Coronary artery (tissue), 2 donors: ENCODE results near the gene TMEM87A.

Source experiments
- DNase-seq: peaks from one replicate; pipeline ENCODE4 v3.0.0-alpha.2; 2017; ENCODE audit warnings: low spot score
- H3K27ac ChIP-seq, 2 donors: fragments of 200-600 bp; sonication (generic); one replicate each; pipeline ENCODE4 v1.5.1; 2016 to 2019
- H3K4me3 ChIP-seq: fragments of 200-600 bp; sonication (generic); 2 replicates; pipeline ENCODE4 v1.5.1; 2016; ENCODE audit warnings: mild to moderate bottlenecking, moderate library complexity
- CTCF ChIP-seq: fragments of 200-600 bp; sonication (generic); IDR thresholded peaks from one replicate; pipeline ENCODE4 v1.5.1; 2019; ENCODE audit warnings: antibody characterized with exemption

Gene TMEM87A

GRCh38 chr15:42193383-42193782, 79.8 kb downstream of the TMEM87A start:
- TF ChIP-seq CTCF: no peak
- Histone ChIP-seq H3K27ac (no peak overlapping the region), H3K4me3 (no peak overlapping the region)
- no peak for DNase-seq

DNA sequence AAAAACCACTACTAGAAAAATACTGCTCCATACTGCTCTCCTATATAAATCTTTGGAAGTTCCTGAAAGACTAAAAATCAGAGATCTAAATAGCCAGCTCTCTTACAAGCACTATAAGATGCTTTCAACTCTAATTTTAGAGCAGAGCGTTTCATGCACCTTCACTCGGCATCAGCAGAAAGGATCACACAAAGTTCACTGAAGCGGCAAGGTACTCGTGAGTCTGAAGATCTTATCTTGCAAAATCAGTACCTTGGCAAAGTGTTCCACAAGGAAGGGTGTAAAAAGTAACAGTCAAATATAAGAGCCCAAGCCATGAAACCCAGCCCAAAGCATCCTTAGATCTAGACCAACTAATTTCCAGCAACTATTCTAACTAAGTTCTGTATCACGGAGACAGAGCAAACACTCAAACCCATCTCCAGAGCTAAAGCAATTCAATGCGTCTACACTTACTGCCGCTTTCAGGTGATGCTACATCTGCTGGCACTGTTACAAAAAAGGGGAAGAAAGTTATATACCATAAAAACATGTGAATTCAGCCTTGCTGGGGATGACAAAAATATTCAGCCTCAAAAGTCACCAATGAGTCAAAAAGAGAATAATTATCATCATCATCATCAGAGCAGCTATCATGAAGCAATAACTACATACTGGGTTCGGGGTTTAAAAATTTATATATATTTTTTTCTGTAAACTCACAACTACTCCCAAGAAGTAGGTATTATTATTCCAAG, 81.5 kb downstream of the TMEM87A start:
- DNase-seq: no peak
- TF ChIP-seq CTCF: no peak
- no peak overlapping the region for H3K4me3 ChIP-seq
- no peak overlapping the region for H3K27ac ChIP-seq

- H3K4me3 ChIP-seq: no peak overlapping the region
- TF ChIP-seq CTCF: no peak
- DNase-seq: no peak
- no peak overlapping the region for H3K27ac ChIP-seq
Observed at GRCh38 chr15:42190370-42190769, 82.9 kb downstream of the TMEM87A start.

DNA sequence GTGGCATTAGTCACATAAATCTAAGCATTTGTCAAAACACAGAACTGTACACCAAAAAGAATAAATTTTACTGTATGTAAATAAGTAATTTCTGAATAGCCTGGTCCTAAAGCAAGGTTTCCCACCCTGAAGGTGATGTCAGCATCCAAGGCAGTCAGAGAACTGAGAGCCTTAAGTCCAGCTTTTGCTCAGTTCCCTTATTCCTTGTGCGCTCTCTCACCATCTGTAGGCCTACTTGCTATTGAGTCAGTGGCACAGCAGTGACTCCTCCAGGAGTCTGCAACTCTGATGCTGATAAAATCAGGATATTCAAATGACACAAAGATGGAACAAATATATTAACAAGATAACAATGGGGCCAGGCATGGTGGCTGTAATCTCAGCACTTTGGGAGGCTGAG, 87.4 kb downstream of the TMEM87A start:
- DNase-seq: no peak
- H3K4me3 ChIP-seq: no peak overlapping the region
- H3K27ac ChIP-seq: no peak overlapping the region
- no peak for TF ChIP-seq CTCF

GRCh38 chr15:42184736-42185135, 88.5 kb downstream of the TMEM87A start:
- DNase-seq: no peak
- no peak for TF ChIP-seq CTCF
- Histone ChIP-seq H3K27ac (no peak overlapping the region), H3K4me3 (no peak overlapping the region)

DNA sequence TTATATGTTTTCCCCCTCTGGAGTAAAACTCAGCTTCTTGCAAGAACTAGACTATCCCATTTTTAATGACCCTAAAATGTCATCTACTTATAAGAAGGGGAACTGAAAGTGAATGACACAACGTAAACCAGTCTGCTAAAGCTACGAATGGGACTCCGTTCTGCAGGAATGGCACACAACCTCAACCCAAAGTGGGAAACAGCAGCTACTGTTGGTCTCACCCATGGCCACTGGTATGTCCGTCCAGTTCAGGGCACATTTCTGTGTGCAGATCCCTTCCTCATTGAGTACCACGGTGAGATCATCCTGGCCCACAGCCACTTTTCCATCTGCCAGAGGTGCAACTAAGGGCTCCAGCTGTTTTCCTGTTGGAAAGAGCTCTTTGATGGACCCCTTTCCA, 88.9 kb downstream of the TMEM87A start:
- no peak for DNase-seq
- H3K4me3 ChIP-seq: no peak overlapping the region
- no peak overlapping the region for H3K27ac ChIP-seq
- TF ChIP-seq CTCF: no peak

DNA sequence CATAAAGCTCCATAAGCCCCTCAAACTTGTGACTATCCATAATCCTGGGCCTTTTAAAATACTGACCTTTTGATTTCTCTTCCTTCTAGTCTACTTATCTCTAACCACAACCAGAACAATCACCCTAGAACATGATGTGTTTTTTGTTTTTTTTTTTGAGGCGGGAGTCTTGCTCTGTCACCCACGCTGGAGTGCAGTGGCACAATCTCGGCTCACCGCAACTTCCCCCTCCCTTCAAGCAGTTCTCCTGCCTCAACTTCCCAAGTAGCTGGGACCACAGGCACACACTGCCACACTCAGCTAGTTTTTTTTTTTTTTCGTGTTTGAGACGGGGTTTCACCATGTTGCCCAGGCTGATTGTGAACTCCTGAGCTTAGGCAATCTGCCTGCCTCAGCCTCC, 90.3 kb downstream of the TMEM87A start:
- no peak for TF ChIP-seq CTCF
- DNase-seq: no peak
- no peak overlapping the region for H3K27ac ChIP-seq
- H3K4me3 ChIP-seq: no peak overlapping the region
